ACHN (cell line): ENCODE measurements around the gene CMTM5.
"Not testable (repeated sequence)": the region's sequence is repeated elsewhere in the genome, so short reads cannot be mapped to it uniquely, and the experiment has no call there.

Experiments used
- DNase-seq: peaks from one replicate; pipeline ENCODE4 v3.0.0-alpha.2; 2015
- in situ Hi-C: cut with HindIII; loops from 2 replicates; pipeline ENCODE4 v1.10.0; 2017; ENCODE audit warnings: low sequenced_read_pairs, low pct_ligation_motif_present, low pct_unique_long_range_greater_than_20kb

Gene CMTM5

DNA sequence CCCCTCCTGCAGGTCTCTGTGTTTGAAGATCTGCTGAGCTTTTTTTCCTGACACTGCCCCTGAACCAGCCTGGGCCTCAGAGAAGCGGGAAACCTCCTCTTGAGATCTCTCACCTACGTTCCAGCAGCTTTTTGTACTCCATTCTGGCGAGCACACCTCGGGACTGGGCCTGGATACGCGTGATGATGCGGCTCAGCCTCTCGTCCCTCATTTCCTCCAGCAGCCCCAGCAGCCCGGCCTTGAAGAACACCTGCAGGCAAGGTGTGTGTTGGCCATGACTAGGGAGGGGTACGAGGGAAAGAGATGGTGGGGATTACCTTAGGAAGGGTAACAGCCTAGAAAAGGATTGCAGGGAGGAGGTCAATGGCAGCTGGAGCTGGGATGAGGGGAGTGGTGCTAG is 48.3 kb downstream of the CMTM5 start:
- in situ Hi-C loops, result no loop called here
- DNase-seq, result no peak

DNA sequence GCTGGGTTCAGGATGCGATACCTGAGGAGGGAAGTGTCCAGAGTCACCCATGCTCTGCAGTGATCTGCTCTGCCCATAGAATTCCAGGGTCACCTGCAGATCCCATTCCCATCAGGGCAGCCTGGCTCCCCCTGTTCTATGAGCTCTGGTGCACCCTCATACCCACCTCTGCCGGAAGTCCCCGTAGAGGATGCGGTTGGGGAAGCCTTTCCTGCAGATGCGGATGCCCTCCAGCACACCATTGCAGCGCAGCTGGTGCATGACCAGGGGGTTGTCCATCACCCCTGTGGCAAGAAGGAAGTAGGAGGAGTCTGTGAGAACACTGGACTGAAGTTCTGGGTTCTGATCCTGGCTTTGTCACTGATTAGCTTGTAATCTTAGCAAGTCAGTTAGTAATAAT is 49.0 kb downstream of the CMTM5 start:
- DNase-seq, in situ Hi-C loops: not testable (repeated sequence)

DNA sequence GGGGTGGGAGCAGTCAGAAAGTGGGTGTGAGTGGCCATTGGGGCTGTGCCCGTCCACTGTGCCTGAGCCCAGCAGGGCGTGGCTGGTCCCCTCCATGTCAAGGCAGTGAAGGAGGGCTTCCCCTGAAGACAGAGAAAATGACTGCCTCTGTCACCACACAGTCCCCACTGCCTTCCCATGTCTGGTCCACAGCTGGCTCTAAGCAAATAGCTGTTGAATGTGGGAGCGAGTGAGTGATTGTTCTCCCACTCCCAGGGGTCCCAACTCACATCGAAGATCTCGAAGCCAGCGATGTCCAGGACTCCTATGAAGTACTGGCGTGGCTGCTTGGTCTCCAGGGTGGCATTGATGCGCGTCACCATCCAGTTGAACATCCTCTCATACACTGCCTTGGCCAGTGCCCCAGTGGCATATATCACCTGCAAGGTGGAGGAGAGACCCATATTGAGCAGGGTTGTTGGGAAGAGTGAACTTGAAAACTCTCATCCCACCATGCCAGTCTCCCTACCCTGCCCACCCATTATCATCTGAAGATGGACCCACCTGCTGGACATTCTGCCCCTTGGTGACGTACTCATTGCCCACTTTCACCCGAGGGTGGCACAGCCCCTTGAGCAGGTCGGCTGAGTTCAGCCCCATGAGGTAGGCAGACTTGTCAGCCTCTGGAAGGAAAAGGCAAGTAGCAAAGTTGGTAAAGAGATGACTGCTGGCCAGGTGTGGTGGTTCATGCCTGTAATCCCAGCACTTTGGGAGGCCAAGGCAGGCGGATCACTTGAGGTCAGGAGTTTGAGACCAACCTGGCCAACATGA is 52.0 kb downstream of the CMTM5 start:
- in situ Hi-C loops, result no loop called here
- no peak for DNase-seq
